ENCODE data around the gene ACSBG1. TPM values are rescaled to one million over a fixed set of nuclear protein-coding genes. Genes with fewer than 3 reads are reported as not detected.

ACSBG1 gene
- total and polyA plus RNA-seq, 4 donors: 0.47 to 7.9 (median 2.5) TPM

GRCh38 chr15:78276064-78276943 is 41.9 kb upstream of the ACSBG1 start:
- WGBS, 2 donors: 91 to 93% methylated on average over 6 of the region's 6 CpGs
- no peaks in the 10 kb centered on the region for H3K9me3 ChIP-seq (ENCODE audit: control insufficient read depth in 4 of 4, insufficient read depth in 3 of 4, low read length in 3 of 4)
- peaks cover 0 to 4% (median 0%) of the 10 kb centered on the region in 5 donors for H3K4me1 ChIP-seq (ENCODE audit: control insufficient read depth in 5 of 5, insufficient read depth in 5 of 5, low read length in 5 of 5)
- no peak for ATAC-seq (ENCODE audit: insufficient read depth, low FRiP score)
- no peak for DNase-seq
- TF ChIP-seq CTCF (IDR thresholded peaks at IDR 0.05; ENCODE audit: control extremely low read depth, extremely low read depth): no peak
- no peaks in the 10 kb centered on the region for H3K27me3 ChIP-seq (ENCODE audit: control insufficient read depth in 3 of 3, insufficient read depth in 3 of 3, low read length in 2 of 3)
- no peak overlapping the region for H3K27ac ChIP-seq (ENCODE audit: low read depth in 1 of 2, low read length in 1 of 2)
- no peak overlapping the region for H3K9ac ChIP-seq (ENCODE audit: insufficient read depth in 1 of 2, low read length in 2 of 2)
- H3K4me3 ChIP-seq: no peak overlapping the region
- peaks cover 11 to 31% (median 20%) of the 10 kb centered on the region in 4 donors for H3K36me3 ChIP-seq (ENCODE audit: control insufficient read depth in 4 of 4, insufficient read depth in 4 of 4, low read length in 4 of 4)

GRCh38 chr15:78274994-78275393 is 40.6 kb upstream of the ACSBG1 start:
- Histone ChIP-seq H3K9ac (ENCODE audit: insufficient read depth in 1 of 2, low read length in 2 of 2) (no peak overlapping the region), H3K27ac (ENCODE audit: low read depth in 1 of 2, low read length in 1 of 2) (no peak overlapping the region), H3K4me1 (ENCODE audit: control insufficient read depth in 5 of 5, insufficient read depth in 5 of 5, low read length in 5 of 5) (peaks cover 0 to 4% (median 0%) of the 10 kb centered on the region in 5 donors), H3K4me3 (no peak overlapping the region), H3K27me3 (ENCODE audit: control insufficient read depth in 3 of 3, insufficient read depth in 3 of 3, low read length in 2 of 3) (no peaks in the 10 kb centered on the region), H3K36me3 (ENCODE audit: control insufficient read depth in 4 of 4, insufficient read depth in 4 of 4, low read length in 4 of 4) (peaks cover 7 to 25% (median 14%) of the 10 kb centered on the region in 4 donors), H3K9me3 (ENCODE audit: control insufficient read depth in 4 of 4, insufficient read depth in 3 of 4, low read length in 3 of 4) (no peaks in the 10 kb centered on the region)
- DNase-seq (no peak), ATAC-seq (ENCODE audit: insufficient read depth, low FRiP score) (no peak)
- 80 to 94% methylated on average over 5 of the region's 5 CpGs for WGBS, 2 donors
- TF ChIP-seq CTCF (IDR thresholded peaks at IDR 0.05; ENCODE audit: control extremely low read depth, extremely low read depth): no peak

GRCh38 chr15:78272776-78273175 is 38.4 kb upstream of the ACSBG1 start:
- H3K27me3 ChIP-seq (ENCODE audit: control insufficient read depth in 3 of 3, insufficient read depth in 3 of 3, low read length in 2 of 3): no peaks in the 10 kb centered on the region
- WGBS, 2 donors: 93 to 95% methylated on average over 3 of the region's 3 CpGs

More at GRCh38 chr15:78272776-78273175, 38.4 kb upstream of the ACSBG1 start:
- Histone ChIP-seq H3K9ac (ENCODE audit: insufficient read depth in 1 of 2, low read length in 2 of 2) (no peak overlapping the region), H3K36me3 (ENCODE audit: control insufficient read depth in 4 of 4, insufficient read depth in 4 of 4, low read length in 4 of 4) (peaks cover 5 to 19% (median 9%) of the 10 kb centered on the region in 4 donors), H3K4me3 (no peak overlapping the region), H3K27ac (ENCODE audit: low read depth in 1 of 2, low read length in 1 of 2) (no peak overlapping the region), H3K4me1 (ENCODE audit: control insufficient read depth in 5 of 5, insufficient read depth in 5 of 5, low read length in 5 of 5) (peaks cover 0 to 4% (median 0%) of the 10 kb centered on the region in 5 donors), H3K9me3 (ENCODE audit: control insufficient read depth in 4 of 4, insufficient read depth in 3 of 4, low read length in 3 of 4) (no peaks in the 10 kb centered on the region)
- ATAC-seq (ENCODE audit: insufficient read depth, low FRiP score) (no peak), DNase-seq (no peak)
- TF ChIP-seq CTCF (IDR thresholded peaks at IDR 0.05; ENCODE audit: control extremely low read depth, extremely low read depth): no peak

Data from lung (tissue), 12 donors.